IPS-18a (cell line): ENCODE measurements around the gene TNFRSF21.

Experiments
- H3K27ac ChIP-seq: one replicate; pipeline ENCODE4 v1.5.1; 2013; ENCODE audit warnings: low read length
- H3K27me3 ChIP-seq: one replicate; pipeline ENCODE4 v1.6.1; 2013; ENCODE audit warnings: mild to moderate bottlenecking, low read length; ENCODE audit not compliant: control insufficient read depth, insufficient read depth
- H3K36me3 ChIP-seq: one replicate; pipeline ENCODE4 v1.6.1; 2013; ENCODE audit warnings: low read depth, low read length; ENCODE audit not compliant: control insufficient read depth
- H3K4me1 ChIP-seq: one replicate; pipeline ENCODE4 v1.6.1; 2013; ENCODE audit warnings: low read depth, low read length; ENCODE audit not compliant: control insufficient read depth
- H3K4me3 ChIP-seq: one replicate; pipeline ENCODE4 v1.5.1; 2013; ENCODE audit warnings: low read length
- H3K9ac ChIP-seq: one replicate; pipeline ENCODE4 v1.6.1; 2013; ENCODE audit warnings: mild to moderate bottlenecking, low read length, moderate library complexity
- H3K9me3 ChIP-seq: one replicate; pipeline ENCODE4 v1.6.1; 2013; ENCODE audit warnings: low read depth, low read length; ENCODE audit not compliant: control insufficient read depth

TNFRSF21 gene

DNA sequence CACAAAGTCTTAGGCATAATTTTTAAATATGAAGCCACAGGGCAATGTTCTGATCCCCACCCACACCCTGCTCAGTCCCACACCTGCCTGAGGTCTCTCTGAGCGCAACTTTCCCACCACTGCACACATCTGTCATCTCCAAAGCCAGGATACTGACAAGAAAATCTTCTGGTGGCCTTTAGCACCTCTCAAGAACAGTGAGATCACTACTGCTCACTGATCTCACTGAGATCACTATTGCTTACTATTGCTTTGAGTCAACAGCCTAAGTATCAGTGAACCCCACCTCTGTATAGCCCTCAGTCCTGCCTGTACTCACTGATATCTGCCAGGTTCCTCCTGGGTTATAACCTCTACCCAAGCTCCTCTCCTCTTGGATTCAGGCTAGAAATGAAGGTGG, 6.4 kb downstream of the TNFRSF21 start:
- no peak overlapping the region for H3K4me3 ChIP-seq
- H3K4me1 ChIP-seq = peaks cover 20% of the 10 kb centered on the region
- no peaks in the 10 kb centered on the region for H3K36me3 ChIP-seq
- no peak overlapping the region for H3K9ac ChIP-seq
- H3K27me3 ChIP-seq = no peaks in the 10 kb centered on the region
- H3K9me3 ChIP-seq = no peaks in the 10 kb centered on the region
- no peak overlapping the region for H3K27ac ChIP-seq

DNA sequence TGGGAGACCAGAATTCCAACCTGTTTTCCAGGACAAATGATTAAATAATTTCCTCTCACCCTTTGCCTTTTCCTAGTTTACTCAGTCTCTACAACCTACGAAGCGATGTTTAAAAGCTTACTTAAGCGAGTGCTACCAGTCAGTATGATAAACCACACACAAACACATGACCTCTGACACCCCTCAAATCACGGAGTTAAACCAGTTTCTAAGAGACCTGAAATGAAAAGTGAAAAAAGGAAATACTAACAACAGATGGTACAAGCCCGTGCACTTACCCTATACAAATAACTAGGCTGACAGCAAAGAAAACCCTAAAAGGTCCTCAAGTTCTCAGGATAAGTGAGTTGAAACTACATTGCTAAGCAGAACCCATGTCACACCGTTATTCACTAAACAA, 7.7 kb downstream of the TNFRSF21 start:
- H3K4me3 ChIP-seq = no peak overlapping the region
- H3K4me1 ChIP-seq = peaks cover 10% of the 10 kb centered on the region

DNA sequence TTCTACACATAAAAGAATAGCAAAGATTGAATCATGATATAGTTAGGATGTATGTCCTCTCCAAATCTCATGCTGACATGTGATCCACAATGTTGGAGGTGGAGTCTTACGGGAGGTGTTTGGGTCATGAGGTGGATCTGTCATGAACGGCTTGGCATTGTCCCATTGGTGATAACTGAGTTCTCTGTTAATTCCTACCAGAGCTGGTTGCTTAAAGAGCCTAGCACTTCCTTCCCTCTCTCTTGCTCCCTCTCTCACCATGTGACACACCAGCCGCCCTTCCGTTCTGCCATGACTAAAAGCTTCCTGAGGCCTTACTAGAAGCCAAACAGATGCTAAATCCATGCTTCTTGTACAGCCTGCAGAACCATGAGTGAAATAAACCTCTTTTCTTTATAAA, 8.3 kb downstream of the TNFRSF21 start:
- no peak overlapping the region for H3K9ac ChIP-seq
- no peaks in the 10 kb centered on the region for H3K27me3 ChIP-seq
- peaks cover 10% of the 10 kb centered on the region for H3K4me1 ChIP-seq
- H3K4me3 ChIP-seq = no peak overlapping the region
- H3K36me3 ChIP-seq = no peaks in the 10 kb centered on the region
- no peaks in the 10 kb centered on the region for H3K9me3 ChIP-seq
- H3K27ac ChIP-seq = no peak overlapping the region

More for the DNA sequence above, 7.7 kb downstream of the TNFRSF21 start:
- H3K9me3 ChIP-seq = no peaks in the 10 kb centered on the region
- no peaks in the 10 kb centered on the region for H3K27me3 ChIP-seq
- no peaks in the 10 kb centered on the region for H3K36me3 ChIP-seq
- H3K27ac ChIP-seq = no peak overlapping the region
- no peak overlapping the region for H3K9ac ChIP-seq

DNA sequence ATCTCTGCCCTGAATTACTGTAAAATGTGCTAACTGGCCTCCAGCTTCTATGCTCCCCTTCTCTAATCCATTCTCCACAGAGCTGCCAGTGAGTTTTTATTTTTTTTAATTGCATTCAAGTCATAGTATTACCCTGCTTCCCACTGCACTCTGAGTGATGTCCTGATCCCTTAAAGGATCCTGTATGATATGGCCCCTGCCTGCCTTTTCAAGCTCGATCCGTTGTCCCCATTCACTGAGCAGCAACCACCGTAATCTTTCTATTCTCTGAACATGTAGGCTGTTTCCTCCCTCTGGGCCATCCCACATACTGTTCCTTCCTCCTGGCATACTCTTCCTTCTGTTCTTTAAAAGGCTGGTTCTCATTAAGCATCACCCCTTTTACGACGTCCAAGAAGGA, 9.3 kb downstream of the TNFRSF21 start:
- Histone ChIP-seq H3K4me3 (no peak overlapping the region), H3K36me3 (no peaks in the 10 kb centered on the region), H3K9me3 (no peaks in the 10 kb centered on the region), H3K9ac (no peak overlapping the region), H3K27ac (no peak overlapping the region), H3K27me3 (no peaks in the 10 kb centered on the region), H3K4me1 (peaks cover 7% of the 10 kb centered on the region)

DNA sequence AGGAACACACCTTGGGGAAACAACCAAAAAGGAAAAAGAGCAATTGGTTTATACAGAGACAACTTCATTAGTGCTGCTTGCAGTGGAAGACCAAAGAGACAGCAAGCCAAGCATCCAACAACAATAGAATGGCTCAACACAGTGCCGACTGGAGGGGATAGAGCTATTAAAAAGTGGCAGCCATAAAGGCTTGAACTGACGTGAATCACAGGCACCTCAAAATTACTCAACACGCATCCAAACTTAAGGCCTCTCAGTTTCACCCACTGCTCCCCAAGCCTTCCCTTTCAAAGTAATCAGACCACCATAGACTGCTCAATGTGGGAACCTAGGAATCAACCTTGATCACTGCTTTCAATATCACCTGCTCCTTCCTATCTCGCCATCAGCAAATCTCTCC, 9.7 kb downstream of the TNFRSF21 start:
- Histone ChIP-seq H3K4me1 (peaks cover 10% of the 10 kb centered on the region), H3K4me3 (no peak overlapping the region), H3K9me3 (no peaks in the 10 kb centered on the region), H3K36me3 (no peaks in the 10 kb centered on the region), H3K9ac (no peak overlapping the region), H3K27ac (no peak overlapping the region), H3K27me3 (no peaks in the 10 kb centered on the region)

DNA sequence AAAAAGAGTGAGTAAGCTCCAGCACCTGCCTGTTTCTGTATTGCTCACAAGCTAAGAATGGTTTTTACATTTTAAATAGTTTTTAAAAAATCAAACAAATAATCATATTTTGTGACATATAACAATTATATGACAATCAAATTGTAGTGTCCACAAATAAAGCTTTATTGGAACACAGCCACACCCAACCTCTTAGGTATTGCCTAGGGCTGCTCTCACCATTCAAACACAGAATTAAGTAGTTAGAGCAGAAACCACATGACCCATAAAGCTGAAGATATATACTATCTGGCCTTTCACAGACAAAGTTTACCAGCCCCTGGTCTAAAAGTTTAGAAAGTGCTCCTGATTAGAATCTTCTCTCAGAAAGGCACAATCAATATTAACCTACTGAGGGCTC, 11.2 kb downstream of the TNFRSF21 start:
- Histone ChIP-seq H3K36me3 (no peaks in the 10 kb centered on the region), H3K27me3 (no peaks in the 10 kb centered on the region), H3K9ac (no peak overlapping the region), H3K9me3 (no peaks in the 10 kb centered on the region), H3K27ac (no peak overlapping the region), H3K4me3 (no peak overlapping the region), H3K4me1 (peaks cover 14% of the 10 kb centered on the region)

DNA sequence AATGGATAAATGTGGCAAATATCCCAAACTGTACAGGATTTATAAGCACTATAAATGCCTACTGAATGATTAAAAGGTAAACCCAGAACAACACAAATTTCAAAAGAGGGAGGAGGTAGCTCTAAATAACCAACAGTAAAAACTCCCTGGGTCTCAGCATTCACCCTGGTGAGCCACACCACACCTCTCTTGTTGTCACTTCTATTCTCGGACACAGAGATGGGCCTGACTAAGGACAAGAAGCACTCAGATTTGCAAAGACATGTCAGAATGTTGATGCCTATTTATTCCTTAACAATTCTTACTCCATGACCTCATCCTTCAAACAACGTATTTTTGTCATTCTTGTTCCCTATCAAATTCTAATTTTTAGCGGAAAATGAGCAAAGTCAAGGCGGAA, 14.7 kb downstream of the TNFRSF21 start:
- H3K27ac ChIP-seq = no peak overlapping the region
- H3K27me3 ChIP-seq = no peaks in the 10 kb centered on the region
- H3K4me3 ChIP-seq = no peak overlapping the region
- H3K4me1 ChIP-seq = peaks cover 21% of the 10 kb centered on the region
- H3K9me3 ChIP-seq = no peaks in the 10 kb centered on the region
- no peaks in the 10 kb centered on the region for H3K36me3 ChIP-seq
- H3K9ac ChIP-seq = no peak overlapping the region

DNA sequence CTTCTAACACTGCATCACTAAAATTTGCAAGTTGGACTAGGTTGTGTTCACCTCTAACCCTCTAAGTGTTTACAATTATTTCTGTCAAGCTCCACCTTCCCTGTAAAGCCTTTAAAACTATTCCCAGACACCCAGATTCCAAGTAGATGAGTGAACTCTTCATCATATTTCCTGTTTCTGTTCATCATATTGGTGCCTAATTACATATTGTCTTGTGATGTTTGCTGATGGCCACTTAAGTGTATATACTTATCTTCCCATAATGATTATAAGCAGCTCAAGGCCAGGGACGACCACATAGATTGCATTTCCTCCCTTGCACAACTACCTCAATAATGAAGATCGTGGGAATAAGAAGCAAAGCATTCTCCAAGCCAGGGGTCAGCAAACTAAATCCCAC, 16.8 kb downstream of the TNFRSF21 start:
- peaks cover 32% of the 10 kb centered on the region for H3K4me1 ChIP-seq

DNA sequence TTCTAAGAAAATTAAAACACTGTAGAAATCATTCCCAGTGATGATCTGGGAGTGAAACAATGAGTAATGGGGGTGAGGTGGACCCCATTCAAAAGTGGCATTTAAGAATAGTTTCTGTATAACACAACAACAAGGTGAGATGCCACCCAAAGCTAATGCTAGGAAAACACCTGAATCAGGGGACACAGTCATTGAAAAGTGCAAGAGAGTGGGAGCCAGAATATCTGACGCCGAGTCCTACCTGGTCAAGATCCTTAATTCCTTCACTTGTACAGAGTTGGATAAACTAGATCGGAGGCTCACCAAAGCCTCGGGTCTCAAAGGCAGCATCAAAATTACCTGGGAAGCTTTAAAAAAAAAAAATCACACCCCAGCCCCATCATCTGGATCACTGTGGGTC, 17.7 kb downstream of the TNFRSF21 start:
- H3K4me3 ChIP-seq = no peak overlapping the region
- no peaks in the 10 kb centered on the region for H3K9me3 ChIP-seq
- H3K36me3 ChIP-seq = no peaks in the 10 kb centered on the region
- no peaks in the 10 kb centered on the region for H3K27me3 ChIP-seq
- H3K27ac ChIP-seq = no peak overlapping the region
- H3K9ac ChIP-seq = no peak overlapping the region
- H3K4me1 ChIP-seq = peaks cover 32% of the 10 kb centered on the region

More for the DNA sequence above, 16.8 kb downstream of the TNFRSF21 start:
- H3K4me3 ChIP-seq = no peak overlapping the region
- no peaks in the 10 kb centered on the region for H3K9me3 ChIP-seq
- no peaks in the 10 kb centered on the region for H3K36me3 ChIP-seq
- no peaks in the 10 kb centered on the region for H3K27me3 ChIP-seq
- H3K27ac ChIP-seq = no peak overlapping the region
- H3K9ac ChIP-seq = no peak overlapping the region

DNA sequence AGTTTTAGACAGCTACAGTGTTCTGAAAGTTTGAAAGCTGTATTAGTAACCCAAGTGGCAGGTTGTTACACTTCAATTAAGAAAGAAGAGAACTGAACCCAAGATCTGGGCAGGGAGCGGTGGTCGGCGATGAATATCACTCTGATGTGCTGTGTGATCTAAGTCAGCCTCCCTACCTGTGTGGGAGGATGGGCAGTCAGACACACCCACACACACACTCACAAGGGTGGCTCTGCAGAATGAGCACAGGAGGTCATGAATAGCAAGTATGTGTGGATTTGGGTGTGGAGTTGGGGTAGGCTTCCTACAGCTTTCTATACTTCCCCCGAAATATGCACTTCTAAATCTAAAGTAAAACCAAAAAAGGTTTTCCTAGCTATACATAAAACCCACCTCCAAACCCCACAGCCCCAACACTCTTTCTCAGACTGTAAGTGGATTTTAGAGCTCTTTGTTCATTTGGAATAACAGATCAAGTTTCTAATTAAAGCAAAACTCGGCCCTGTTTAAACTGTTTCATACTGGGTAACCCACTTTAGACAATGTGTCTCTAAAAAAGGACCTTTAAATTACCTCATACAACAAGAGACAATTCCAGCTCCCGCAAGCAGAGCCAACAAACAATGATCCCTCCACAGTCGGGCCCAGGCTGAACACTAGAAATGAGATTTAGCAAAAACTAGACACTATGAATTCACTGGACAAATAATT, 19.4 kb downstream of the TNFRSF21 start:
- Histone ChIP-seq H3K27ac (no peak overlapping the region), H3K9ac (no peak overlapping the region), H3K4me3 (no peak overlapping the region), H3K36me3 (peaks cover 14% of the 10 kb centered on the region), H3K27me3 (no peaks in the 10 kb centered on the region), H3K4me1 (peaks cover 24% of the 10 kb centered on the region), H3K9me3 (no peaks in the 10 kb centered on the region)

DNA sequence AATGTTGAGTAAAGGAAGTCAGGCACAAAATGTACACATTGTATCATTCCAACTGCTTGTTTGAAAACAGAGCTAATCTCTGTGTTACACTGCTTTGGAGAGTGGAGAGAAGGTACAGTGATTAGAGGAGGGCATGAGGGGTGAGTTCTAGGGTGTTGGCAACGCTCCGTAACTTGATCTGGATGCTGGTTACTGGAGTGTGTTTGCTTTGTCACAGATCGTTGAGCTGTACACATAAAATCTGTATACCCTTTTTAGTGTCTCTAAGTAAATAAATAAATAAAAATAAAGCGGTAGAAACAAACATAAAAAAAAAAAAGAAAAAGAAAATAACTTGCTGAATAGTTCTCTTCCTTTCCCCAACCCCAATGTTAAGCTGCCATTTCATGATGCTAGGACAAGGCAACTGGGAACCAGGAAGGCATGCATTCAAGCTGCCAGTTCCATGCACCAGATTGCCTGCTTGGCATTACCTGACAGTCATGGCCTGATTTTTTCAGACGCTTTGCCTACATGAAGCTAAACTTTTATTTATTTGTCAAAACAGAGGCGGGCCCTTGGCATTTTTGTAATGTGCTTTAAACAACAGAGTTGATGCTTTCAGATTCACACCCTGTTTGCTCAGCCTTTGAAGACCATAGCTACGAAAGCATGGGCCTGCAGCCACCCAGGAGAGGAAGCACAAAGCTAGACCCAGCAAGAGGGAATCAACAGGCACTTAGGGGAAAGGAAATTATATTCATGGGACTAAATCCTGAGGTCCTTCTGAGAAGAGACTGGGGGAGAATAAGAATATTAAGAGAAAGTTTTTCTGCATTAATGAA, 21.2 kb downstream of the TNFRSF21 start:
- Histone ChIP-seq H3K9me3 (no peaks in the 10 kb centered on the region), H3K27ac (no peak overlapping the region), H3K4me3 (no peak overlapping the region), H3K36me3 (peaks cover 26% of the 10 kb centered on the region), H3K27me3 (no peaks in the 10 kb centered on the region), H3K9ac (no peak overlapping the region), H3K4me1 (peaks cover 17% of the 10 kb centered on the region)

DNA sequence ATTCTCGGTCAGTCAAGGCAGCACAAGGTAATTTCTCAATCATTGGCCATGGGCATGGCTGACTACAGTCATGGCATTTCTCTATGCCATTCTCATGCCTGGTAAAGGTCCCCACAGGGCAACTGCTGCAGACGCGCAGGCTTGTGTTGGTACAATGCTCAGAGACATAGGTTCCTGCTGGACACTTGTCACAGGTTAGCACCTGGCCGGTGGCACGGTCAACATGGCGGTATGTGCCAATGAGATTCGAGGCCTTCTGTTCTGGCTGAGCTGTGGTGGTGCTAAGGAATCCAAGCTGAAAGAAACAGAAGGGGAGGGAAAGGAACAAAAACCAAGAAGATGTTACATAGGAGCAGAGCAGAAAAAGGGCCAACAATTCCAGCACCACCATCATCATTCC, 23.4 kb downstream of the TNFRSF21 start:
- no peak overlapping the region for H3K27ac ChIP-seq
- peaks cover 13% of the 10 kb centered on the region for H3K4me1 ChIP-seq
- peaks cover 34% of the 10 kb centered on the region for H3K36me3 ChIP-seq
- H3K27me3 ChIP-seq = no peaks in the 10 kb centered on the region
- no peak overlapping the region for H3K9ac ChIP-seq
- H3K4me3 ChIP-seq = no peak overlapping the region
- H3K9me3 ChIP-seq = no peaks in the 10 kb centered on the region
